SKM-1 (cell line): ENCODE measurements around the gene ITPKC.

Experiments used
- DNase-seq: peaks from one replicate; lab custom pipeline; 2025; ENCODE audit not compliant: unreplicated experiment; lab: John Stamatoyannopoulos, UW

The ITPKC gene

GRCh38 chr19:40786060-40787037, 69.4 kb downstream of the ITPKC start:
- no peak for DNase-seq
